GM18499 (cell line): ENCODE data around the gene AJAP1.

Source experiments
- ATAC-seq: cut with Tn5 transposase; IDR thresholded peaks from one replicate; pipeline ENCODE4 v1.9.1; 2021; ENCODE audit warnings: moderate number of reproducible peaks; ENCODE audit not compliant: insufficient read depth, unreplicated experiment

The AJAP1 gene

GRCh38 chr1:4696753-4697152 is 42.3 kb downstream of the AJAP1 start:
- no peak for ATAC-seq

GRCh38 chr1:4697801-4698200 is 43.4 kb downstream of the AJAP1 start:
- no peak for ATAC-seq

GRCh38 chr1:4698911-4699310 is 44.5 kb downstream of the AJAP1 start:
- no peak for ATAC-seq

- no peak for ATAC-seq
Observed at GRCh38 chr1:4699376-4700301, 45.2 kb downstream of the AJAP1 start.

GRCh38 chr1:4700801-4701200 is 46.4 kb downstream of the AJAP1 start:
- ATAC-seq = no peak

GRCh38 chr1:4701276-4701675 is 46.9 kb downstream of the AJAP1 start:
- ATAC-seq = no peak

GRCh38 chr1:4702464-4702863 is 48.1 kb downstream of the AJAP1 start:
- no peak for ATAC-seq

- ATAC-seq = no peak
Observed at GRCh38 chr1:4702932-4703331, 48.5 kb downstream of the AJAP1 start.

DNA sequence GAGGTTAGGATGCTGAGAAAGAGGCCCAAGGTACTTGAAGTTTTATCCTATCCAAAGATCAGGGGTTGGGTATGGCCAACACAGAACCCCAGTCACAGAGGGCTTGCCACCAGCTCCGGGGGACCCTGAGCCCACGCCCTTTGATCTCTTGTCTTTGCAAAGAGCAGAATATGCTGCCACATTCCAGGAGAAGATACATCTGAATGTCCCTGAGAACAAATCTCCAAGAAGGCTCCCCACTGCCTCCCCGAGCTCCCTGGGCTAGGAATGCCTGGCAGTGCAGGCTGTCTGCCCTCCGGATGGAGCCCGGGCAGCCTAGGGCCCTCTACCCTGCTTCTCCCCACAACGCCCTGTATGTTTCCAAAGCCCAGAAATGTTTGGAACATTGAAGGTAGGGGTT is 49.2 kb downstream of the AJAP1 start:
- no peak for ATAC-seq

DNA sequence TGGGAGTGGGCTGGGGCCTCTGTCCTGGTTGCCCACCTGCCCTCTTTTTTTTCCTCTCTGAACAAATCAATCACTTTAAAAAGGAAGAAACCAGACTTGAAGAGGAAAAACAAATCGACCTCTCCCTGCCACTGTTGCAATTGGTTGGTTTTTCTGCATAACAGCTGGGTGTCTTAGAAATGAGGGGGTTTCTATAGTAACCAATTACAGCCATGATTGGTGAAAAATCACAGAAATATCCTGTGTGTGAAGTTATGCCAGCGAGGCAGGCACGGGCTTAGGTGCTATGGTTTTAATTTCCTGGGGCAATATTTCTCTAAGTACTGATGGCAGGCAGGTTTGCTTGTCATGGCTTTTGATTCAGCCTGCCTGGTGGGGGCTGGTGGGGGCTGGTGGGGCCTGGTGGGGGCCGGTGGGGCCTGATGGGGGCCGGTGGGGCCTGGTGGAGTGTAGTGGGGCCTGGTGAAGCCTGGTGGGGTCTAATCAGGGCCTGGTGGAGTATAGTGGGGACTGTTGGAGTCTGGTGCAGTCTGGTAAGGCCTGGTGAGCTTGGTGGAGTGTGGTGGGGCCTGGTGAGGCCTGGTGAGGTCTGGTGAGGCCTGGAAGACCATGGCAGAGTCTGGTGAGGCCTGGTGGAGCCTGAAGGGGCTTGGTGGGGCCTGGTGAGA is 54.6 kb downstream of the AJAP1 start:
- no peak for ATAC-seq

GRCh38 chr1:4709641-4710040 is 55.2 kb downstream of the AJAP1 start:
- ATAC-seq = no peak

GRCh38 chr1:4710592-4711415 is 56.4 kb downstream of the AJAP1 start:
- no peak for ATAC-seq

DNA sequence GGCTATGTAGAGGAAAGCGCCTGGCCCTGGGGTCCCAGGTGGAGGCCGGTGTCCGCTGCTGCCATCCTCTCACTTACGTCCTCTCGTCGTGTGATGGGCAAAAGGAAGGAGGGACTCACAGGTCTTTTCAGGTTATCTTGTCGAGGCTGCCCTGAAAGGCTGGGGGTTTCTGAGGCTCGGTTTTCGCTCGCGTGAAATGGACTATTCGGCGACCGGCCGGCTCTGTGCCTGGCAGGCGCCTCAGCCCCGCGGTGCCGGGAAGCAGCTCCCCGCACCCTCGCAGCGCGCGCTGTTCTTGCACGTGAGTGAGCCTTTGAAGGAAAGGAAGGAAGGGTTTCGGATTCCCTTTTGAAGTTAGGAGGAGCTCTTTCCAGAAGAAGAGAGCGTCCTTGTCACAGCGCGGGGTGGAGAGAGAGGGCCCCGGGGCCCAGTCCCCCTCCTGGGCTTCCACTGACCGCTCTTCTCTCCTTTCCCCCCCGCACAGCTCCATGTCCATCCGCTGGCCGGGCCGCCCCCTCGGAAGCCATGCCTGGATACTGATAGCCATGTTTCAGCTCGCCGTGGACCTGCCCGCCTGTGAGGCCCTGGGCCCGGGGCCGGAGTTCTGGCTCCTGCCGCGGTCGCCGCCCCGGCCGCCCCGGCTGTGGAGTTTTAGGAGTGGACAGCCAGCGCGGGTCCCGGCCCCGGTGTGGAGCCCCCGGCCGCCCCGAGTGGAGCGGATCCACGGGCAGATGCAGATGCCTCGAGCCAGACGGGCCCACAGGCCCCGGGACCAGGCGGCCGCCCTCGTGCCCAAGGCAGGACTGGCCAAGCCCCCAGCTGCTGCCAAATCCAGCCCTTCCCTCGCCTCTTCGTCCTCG is 57.2 kb downstream of the AJAP1 start:
- ATAC-seq = no peak

DNA sequence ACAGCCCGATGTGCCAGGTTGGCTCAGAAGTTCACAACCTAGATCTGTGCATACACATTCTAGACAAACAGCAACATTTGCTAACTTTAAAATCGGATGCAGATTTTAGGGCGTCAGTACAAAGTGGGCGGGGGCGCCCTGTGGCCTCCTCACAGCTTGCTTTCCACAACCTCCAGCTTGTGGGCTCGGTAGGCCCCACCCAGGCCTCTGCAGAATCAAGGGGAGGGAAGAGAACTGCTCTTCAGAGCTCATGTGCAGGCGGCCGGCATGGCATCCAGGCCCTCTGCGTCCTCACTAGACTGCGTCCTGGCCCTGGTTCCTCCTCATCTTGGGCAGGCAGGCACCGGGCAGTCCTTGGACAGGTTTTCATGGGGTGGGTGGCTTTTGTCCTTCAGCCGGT is 59.3 kb downstream of the AJAP1 start:
- ATAC-seq = no peak

GRCh38 chr1:4716406-4716805 is 62.0 kb downstream of the AJAP1 start:
- no peak for ATAC-seq

DNA sequence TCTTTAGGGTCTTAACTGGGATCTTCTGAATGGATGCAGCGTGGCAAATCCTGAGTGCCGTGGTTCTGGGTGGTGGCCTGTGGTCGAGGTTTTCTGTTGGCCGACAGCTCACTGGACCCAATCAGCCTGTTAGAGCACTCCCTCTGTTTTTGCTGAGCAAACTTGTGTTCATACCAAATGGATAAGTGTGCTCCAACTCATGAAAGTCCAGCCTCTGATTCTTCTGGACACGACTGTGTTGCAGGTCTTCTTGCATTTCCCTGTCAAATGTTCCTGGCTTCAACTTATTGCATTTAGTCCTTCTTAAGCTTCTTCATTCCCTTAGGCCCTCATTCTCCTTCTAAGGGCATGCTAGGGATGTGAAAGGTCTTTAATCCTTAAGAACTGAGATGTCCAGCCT is 63.7 kb downstream of the AJAP1 start:
- ATAC-seq = no peak

- no peak for ATAC-seq
Observed at GRCh38 chr1:4723106-4723505, 68.7 kb downstream of the AJAP1 start.

DNA sequence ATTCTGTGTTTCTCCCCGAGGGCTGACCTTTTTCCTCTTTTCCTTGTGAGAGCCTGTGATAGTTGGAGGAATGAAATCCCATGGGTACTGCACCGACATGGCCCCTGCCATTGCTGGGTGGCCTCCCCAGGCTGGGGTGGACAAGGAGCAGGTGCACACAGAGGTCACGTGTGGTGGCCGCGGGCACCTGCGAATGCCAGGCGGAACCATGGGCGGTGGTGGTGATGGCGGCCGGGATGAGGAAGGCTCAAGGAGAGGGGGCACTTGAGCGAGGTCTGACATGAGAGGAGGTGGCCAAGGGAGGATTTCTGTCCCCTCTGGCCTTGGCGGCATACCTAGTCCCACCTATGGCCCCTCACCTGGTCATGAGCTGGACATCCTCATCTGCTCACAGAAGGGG is 69.6 kb downstream of the AJAP1 start:
- ATAC-seq = no peak

DNA sequence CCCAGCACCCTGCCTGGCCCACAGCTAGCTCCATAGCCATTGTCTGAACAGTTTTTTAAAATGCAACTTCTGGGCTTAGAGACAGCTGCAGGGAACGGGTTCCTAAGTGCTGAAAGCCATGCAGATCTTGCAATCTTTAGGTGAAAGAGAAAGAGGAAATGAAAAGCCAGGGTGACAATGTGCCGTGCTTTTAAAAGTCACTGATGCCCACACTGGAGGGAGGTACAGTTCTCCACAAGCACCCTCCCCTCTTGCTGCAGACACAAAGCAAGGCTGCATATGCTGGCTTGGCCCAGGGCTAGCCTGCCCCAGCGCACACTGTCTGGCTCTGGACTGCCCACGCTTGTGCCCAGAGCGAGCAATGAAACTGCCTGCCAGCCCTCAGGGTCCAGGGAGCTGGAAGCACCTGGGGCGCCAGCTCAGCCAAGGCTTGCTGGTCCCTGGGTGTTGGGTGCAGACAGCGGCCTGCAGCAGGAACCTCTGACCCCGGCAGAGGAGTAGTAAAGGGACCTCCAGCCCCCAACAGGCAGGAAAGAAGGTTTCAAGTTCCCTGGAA is 70.4 kb downstream of the AJAP1 start:
- ATAC-seq = no peak

DNA sequence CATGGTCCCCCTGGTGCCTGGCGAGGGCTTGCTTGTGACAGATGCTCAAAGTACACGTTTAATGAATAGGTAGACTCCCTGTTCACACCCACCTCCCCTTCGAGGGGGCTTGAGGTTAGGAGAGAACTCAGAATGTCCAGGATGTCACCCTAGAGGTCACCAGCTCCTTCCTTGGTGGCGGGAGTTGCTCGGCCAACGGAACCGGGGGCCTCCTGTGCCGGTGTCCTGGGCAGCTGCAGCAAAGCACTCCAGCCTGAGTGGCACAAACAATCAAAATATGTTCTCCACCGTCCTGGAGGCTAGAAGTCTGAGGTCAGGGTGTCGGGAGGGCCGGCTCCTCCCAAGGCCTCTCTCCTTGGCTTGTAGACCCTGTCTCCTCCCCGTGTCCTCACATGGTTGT is 71.0 kb downstream of the AJAP1 start:
- no peak for ATAC-seq
